ENCODE measurements around the gene EML3. TPM values are rescaled to one million over a fixed set of nuclear protein-coding genes. Genes with fewer than 3 reads are reported as not detected.

The EML3 gene
- total and polyA plus RNA-seq, 2 of the 8 experiments (the other 6 are each of a cell fraction or from before 2014, with no cell fraction given) = 19.2 to 29.9 TPM

DNA sequence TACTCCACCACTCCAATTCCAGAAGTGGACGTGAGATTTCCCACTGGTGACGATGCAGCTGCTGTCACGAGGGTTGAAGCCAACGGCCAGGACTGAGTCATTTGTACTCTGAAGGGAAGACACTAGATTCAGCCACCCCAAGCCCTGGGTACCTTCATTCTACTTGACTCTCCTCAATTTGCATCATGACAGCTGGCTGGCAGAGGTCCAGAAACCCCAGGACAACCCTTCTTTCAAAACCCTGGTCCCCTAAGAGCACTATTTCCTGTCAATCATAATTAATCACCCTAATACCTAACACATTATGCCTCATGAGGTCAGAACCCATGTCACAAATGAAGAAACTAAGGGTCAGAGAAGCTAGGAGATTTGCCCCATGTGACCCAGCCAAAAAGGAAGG lies 4.9 kb downstream of the EML3 start:
- Histone ChIP-seq H3K4me1 (replicated peaks in 1 of 4; ENCODE audit: control insufficient read depth in 3 of 4, insufficient read depth in 4 of 4, low read length in 3 of 4) (peaks cover 3 to 29% (median 18%) of the 10 kb centered on the region in 4 experiments), H3K4me2 (ENCODE audit: insufficient read depth in 1 of 2, low read depth in 2 of 2, low read length in 2 of 2) (no peak overlapping the region), H3K9me3 (ENCODE audit: insufficient read depth in 2 of 2, low read depth in 1 of 2, low read length in 1 of 2) (no peaks in the 10 kb centered on the region), H3K4ac (replicated peaks; ENCODE audit: insufficient read length, low read depth, low read length) (no peak overlapping the region), H3K36me3 (ENCODE audit: control insufficient read depth in 2 of 4, insufficient read depth in 4 of 4, low read length in 3 of 4) (no peaks in the 10 kb centered on the region; a peak in 2 of 8 replicates), H3K23me2 (ENCODE audit: low read depth, low read length) (peaks cover 16% of the 10 kb centered on the region; the same call in 1 of the 2 replicates), H2BK20ac (ENCODE audit: low read length) (no peak overlapping the region), H3K27me3 (replicated peaks in 1 of 4; ENCODE audit: control insufficient read depth in 3 of 4, extremely low read depth in 1 of 4, insufficient read depth in 3 of 4, low read length in 3 of 4) (peaks cover 0 to 16% (median 13%) of the 10 kb centered on the region in 4 experiments; a peak in 6 of 7 replicates), H3K4me3 (ENCODE audit: extremely low read depth in 1 of 4, insufficient read depth in 2 of 4, low read depth in 3 of 4, low read length in 4 of 4) (no peak overlapping the region), H4K5ac (ENCODE audit: insufficient read length, low read depth, low read length) (no peak overlapping the region), H2BK15ac (ENCODE audit: low read length) (no peak overlapping the region), H3K18ac (ENCODE audit: extremely low read depth, low read length) (no peak overlapping the region), H2BK5ac (ENCODE audit: low read depth, low read length) (no peak overlapping the region), H3K79me1 (ENCODE audit: low read depth, low read length) (no peaks in the 10 kb centered on the region; the same call in 1 of the 2 replicates), H3K14ac (ENCODE audit: insufficient read length) (no peak overlapping the region), H3K27ac (ENCODE audit: low read depth, low read length) (no peak overlapping the region), H4K8ac (ENCODE audit: extremely low read depth, insufficient read depth, low read length) (no peak overlapping the region), H2AFZ (ENCODE audit: low read length) (no peak overlapping the region), H4K20me1 (replicated peaks in 1 of 2; ENCODE audit: control insufficient read depth in 1 of 2, insufficient read depth in 2 of 2, low read length in 2 of 2) (peaks cover 0 to 2% of the 10 kb centered on the region in 2 experiments), H3K79me2 (ENCODE audit: control insufficient read depth in 1 of 2, insufficient read depth in 2 of 2, low read length in 2 of 2) (no peaks in the 10 kb centered on the region), H2BK120ac (replicated peaks; ENCODE audit: low read depth, low read length) (no peak overlapping the region), H3K56ac (replicated peaks; ENCODE audit: insufficient read length, low read depth, low read length) (no peak overlapping the region), H4K91ac (replicated peaks; ENCODE audit: insufficient read length, low read length) (no peak overlapping the region), H2BK12ac (ENCODE audit: low read depth, low read length) (0 out of 2 replicates have a peak overlapping the region, but pooled peaks have one; percentile 60), H3K9ac (replicated peaks in 1 of 4; ENCODE audit: extremely low read depth in 1 of 4, low read depth in 3 of 4, low read length in 3 of 4) (no peak overlapping the region), H3K23ac (ENCODE audit: insufficient read length) (no peak overlapping the region), H2AK5ac (ENCODE audit: low read depth, low read length) (no peak overlapping the region)
- ChIA-PET CTCF (ENCODE audit: partially characterized antibody) (interaction anchor here (0.6 to 10.2 kb wide), 7 partner anchors 14 to 195 kb away, joined by 3 to 97 read pairs (median 3); partner anchors contain the start of gene TUT1), POLR2A (ENCODE audit: partially characterized antibody) (interaction anchor here (0.6 to 15.8 kb wide), 9 partner anchors 8 to 245 kb away, joined by 3 to 235 read pairs (median 5); partner anchors contain the start of genes B3GAT3, C11orf98, CSKMT and EEF1G)
- FAIRE-seq = no peak
- no peak for DNase-seq (ENCODE audit: low read depth in 1 of 2, low spot score in 2 of 2)
- TF ChIP-seq KDM5A (IDR thresholded peaks at IDR 0.05; ENCODE audit: low read length) (no peak), SIN3A (conservative IDR thresholded peaks at IDR 0.05 in 1 of 2, IDR thresholded peaks at IDR 0.05 in 1 of 2; ENCODE audit: low read depth in 1 of 2, low read length in 2 of 2) (no peak), SP2 (IDR thresholded peaks at IDR 0.05; ENCODE audit: low read length) (no peak), ZNF274 (IDR thresholded peaks at IDR 0.05; ENCODE audit: borderline replicate concordance, extremely low read depth, low read length) (no peak), RAD21 (IDR thresholded peaks at IDR 0.05 in 1 of 2, conservative IDR thresholded peaks at IDR 0.05 in 1 of 2; ENCODE audit: low read depth in 2 of 2, low read length in 2 of 2) (no peak), TEAD4 (IDR thresholded peaks at IDR 0.05; ENCODE audit: low read depth, low read length) (no peak), CBX8 (IDR thresholded peaks at IDR 0.05; ENCODE audit: borderline replicate concordance, low read depth, low read length) (no peak), KDM4A (IDR thresholded peaks at IDR 0.05; ENCODE audit: low read depth, low read length, severe bottlenecking) (no peak), CEBPB (IDR thresholded peaks at IDR 0.05; ENCODE audit: low read depth, low read length) (no peak)
- TF ChIP-seq, protein P1, sequence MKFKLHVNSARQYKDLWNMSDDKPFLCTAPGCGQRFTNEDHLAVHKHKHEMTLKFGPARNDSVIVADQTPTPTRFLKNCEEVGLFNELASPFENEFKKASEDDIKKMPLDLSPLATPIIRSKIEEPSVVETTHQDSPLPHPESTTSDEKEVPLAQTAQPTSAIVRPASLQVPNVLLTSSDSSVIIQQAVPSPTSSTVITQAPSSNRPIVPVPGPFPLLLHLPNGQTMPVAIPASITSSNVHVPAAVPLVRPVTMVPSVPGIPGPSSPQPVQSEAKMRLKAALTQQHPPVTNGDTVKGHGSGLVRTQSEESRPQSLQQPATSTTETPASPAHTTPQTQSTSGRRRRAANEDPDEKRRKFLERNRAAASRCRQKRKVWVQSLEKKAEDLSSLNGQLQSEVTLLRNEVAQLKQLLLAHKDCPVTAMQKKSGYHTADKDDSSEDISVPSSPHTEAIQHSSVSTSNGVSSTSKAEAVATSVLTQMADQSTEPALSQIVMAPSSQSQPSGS (IDR thresholded peaks at IDR 0.05; ENCODE audit: low read length) = no peak
- WGBS, 2 experiments (ENCODE audit: extremely low coverage in 1 of 2, insufficient coverage in 1 of 2, insufficient read length in 1 of 2, insufficient replicate concordance in 2 of 2, low coverage in 1 of 2, low lambda C conversion rate in 2 of 2, missing lambda C conversion rate in 1 of 2) = 98% methylated on average over 4 of the region's 4 CpGs; no CpG with 5 or more reads in 1 of the 2 experiments
